ENCODE data around the gene MFAP1.
"Not testable (repeated sequence)": the region's sequence is repeated elsewhere in the genome, so short reads cannot be mapped to it uniquely, and the experiment has no call there.

Gene MFAP1

DNA sequence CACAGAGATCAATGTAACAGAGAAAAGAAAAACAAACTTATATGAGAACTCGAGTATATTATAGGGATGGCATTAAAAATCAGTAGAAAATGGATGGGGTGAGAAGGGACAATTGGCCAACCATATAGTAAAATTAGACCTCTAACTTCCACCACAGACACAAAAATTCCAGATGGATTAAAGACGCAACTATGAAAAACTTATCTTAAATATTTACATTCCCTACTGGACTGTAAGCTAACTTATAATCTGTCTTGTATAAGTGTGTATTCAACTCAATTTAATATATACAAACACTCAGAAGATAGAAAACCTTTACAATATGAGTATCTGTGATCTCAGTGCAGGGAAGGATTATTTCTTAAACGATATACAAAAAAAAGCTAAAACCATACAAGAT, 3.0 kb downstream of the MFAP1 start:
- no peak overlapping the region for H3K4me3 ChIP-seq (IDR thresholded peaks at IDR 0.05; ENCODE audit: insufficient read depth, low read depth, low read length)
- H3K27me3 ChIP-seq (ENCODE audit: insufficient read depth, low read depth), result no peaks in the 10 kb centered on the region
- H2AFZ ChIP-seq (ENCODE audit: low read depth), result no peak overlapping the region
- H3K79me2 ChIP-seq (ENCODE audit: insufficient read depth, low read depth), result peaks cover 75% of the 10 kb centered on the region
- H3K27ac ChIP-seq, result no peak overlapping the region
- no peaks in the 10 kb centered on the region for H4K20me1 ChIP-seq (ENCODE audit: insufficient read depth)
- H3K4me1 ChIP-seq (ENCODE audit: low read depth, poor library complexity, severe bottlenecking), result peaks cover 22% of the 10 kb centered on the region
- H3K36me3 ChIP-seq (ENCODE audit: insufficient read depth), result no peaks in the 10 kb centered on the region
- no peak overlapping the region for H3K4me2 ChIP-seq
- no peak for TF ChIP-seq CTCF (conservative IDR thresholded peaks at IDR 0.05; ENCODE audit: low read depth, low read length)
- H3K9ac ChIP-seq, result no peak overlapping the region

- H3K27ac ChIP-seq; H3K9ac ChIP-seq; H2AFZ ChIP-seq (ENCODE audit: low read depth); H3K4me3 ChIP-seq (IDR thresholded peaks at IDR 0.05; ENCODE audit: insufficient read depth, low read depth, low read length); H3K36me3 ChIP-seq (ENCODE audit: insufficient read depth); H3K27me3 ChIP-seq (ENCODE audit: insufficient read depth, low read depth); H3K4me1 ChIP-seq (ENCODE audit: low read depth, poor library complexity, severe bottlenecking); H4K20me1 ChIP-seq (ENCODE audit: insufficient read depth); H3K4me2 ChIP-seq: not testable (repeated sequence)
- peaks cover 19% of the 10 kb centered on the region for H3K79me2 ChIP-seq (ENCODE audit: insufficient read depth, low read depth)
Measured at GRCh38 chr15:43815064-43815463, 9.4 kb downstream of the MFAP1 start.

DNA sequence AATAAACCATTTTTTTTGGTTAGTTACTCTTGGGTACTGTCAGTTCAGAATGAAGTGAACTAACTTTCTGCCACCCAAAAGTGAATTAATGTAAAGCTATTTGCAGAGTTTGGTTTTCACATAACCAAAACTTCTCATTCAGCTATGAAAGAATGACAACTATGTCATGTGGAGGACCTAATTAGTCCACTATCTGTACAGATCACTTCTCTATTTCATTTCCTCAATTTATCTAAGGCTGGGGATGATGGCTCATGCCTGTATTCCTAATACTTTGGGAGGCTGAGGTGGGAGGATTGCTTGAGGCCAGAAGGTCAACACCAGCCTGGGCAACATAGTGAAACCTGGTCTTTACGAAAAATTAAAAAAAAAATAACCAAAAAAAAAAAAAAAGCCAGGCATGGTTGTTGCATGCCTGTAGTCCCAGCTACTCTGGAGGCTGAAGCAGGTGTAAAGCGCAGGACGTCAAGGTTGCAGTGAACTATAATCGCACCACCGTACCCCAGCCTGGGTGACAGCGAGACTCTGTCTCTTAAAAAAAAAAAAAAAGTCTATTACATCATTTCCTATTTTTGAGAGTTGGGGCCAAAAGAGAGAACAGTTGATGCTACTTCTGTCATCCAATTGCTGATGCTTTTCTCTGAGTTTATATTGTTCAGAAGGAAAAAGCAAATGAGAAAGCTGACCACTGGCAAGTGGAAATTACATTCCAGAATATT, 15.4 kb downstream of the MFAP1 start:
- Histone ChIP-seq H3K4me3 (IDR thresholded peaks at IDR 0.05; ENCODE audit: insufficient read depth, low read depth, low read length) (no peak overlapping the region), H2AFZ (ENCODE audit: low read depth) (no peak overlapping the region), H3K79me2 (ENCODE audit: insufficient read depth, low read depth) (no peaks in the 10 kb centered on the region), H3K4me2 (no peak overlapping the region), H3K4me1 (ENCODE audit: low read depth, poor library complexity, severe bottlenecking) (peaks cover 5% of the 10 kb centered on the region), H4K20me1 (ENCODE audit: insufficient read depth) (no peaks in the 10 kb centered on the region), H3K27ac (no peak overlapping the region), H3K36me3 (ENCODE audit: insufficient read depth) (peaks cover 7% of the 10 kb centered on the region; the same call in 1 of the 2 replicates), H3K9ac (no peak overlapping the region), H3K27me3 (ENCODE audit: insufficient read depth, low read depth) (no peaks in the 10 kb centered on the region)
- TF ChIP-seq CTCF (conservative IDR thresholded peaks at IDR 0.05; ENCODE audit: low read depth, low read length), result no peak

DNA sequence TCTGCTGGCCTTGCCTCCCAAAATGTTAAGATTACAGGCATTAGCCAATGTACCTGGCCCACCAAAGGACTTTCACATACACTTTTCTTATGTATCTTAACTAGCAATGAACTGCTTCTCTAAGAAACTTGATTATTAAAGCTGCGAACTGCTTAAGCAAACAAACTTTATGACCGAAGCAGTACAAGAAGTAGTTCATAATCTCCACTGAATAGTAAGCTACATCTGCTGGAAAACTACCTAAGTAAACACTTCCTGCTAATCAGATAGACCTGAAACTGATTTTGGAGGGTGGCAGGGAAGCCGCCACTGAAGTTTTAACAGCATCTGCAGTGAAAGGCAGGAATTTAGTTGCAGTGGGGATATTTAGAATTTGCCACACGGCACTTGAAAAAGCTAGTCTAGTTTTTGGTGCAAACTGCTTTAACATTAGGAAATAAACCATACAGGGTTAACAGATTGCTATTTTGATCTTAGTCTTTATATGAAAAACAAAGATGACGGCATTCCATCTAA, 16.0 kb downstream of the MFAP1 start:
- Histone ChIP-seq H3K4me1 (ENCODE audit: low read depth, poor library complexity, severe bottlenecking) (peaks cover under 1% of the 10 kb centered on the region), H3K9ac (no peak overlapping the region), H3K4me3 (IDR thresholded peaks at IDR 0.05; ENCODE audit: insufficient read depth, low read depth, low read length) (no peak overlapping the region), H3K27me3 (ENCODE audit: insufficient read depth, low read depth) (no peaks in the 10 kb centered on the region), H3K27ac (no peak overlapping the region), H3K36me3 (ENCODE audit: insufficient read depth) (peaks cover 4% of the 10 kb centered on the region; the same call in 1 of the 2 replicates), H2AFZ (ENCODE audit: low read depth) (no peak overlapping the region), H3K79me2 (ENCODE audit: insufficient read depth, low read depth) (no peaks in the 10 kb centered on the region), H3K4me2 (no peak overlapping the region), H4K20me1 (ENCODE audit: insufficient read depth) (no peaks in the 10 kb centered on the region)
- no peak for TF ChIP-seq CTCF (conservative IDR thresholded peaks at IDR 0.05; ENCODE audit: low read depth, low read length)

DNA sequence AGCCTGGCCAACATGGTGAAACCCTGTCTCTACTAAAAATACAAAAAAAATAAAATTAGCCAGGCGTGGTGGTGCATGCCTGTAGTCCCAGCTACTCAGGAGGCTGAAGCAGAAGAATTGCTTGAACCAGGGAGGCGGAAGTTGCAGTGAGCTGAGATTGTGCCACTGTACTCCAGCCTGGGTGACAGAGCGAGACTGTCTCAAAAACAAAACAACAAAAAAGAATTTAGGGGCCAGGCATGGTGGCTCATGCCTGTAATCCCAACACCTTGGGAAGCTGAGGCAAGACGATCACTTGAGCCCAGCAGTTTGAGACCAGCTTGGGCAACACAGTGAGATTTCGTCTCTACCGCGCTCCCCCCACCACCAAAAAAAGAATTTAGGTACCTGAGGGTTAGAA, 21.8 kb downstream of the MFAP1 start:
- peaks cover 13% of the 10 kb centered on the region; the same call in 1 of the 2 replicates for H3K79me2 ChIP-seq (ENCODE audit: insufficient read depth, low read depth)
- not testable (repeated sequence) for H3K4me1 ChIP-seq (ENCODE audit: low read depth, poor library complexity, severe bottlenecking); H3K4me2 ChIP-seq; H3K27ac ChIP-seq; H4K20me1 ChIP-seq (ENCODE audit: insufficient read depth); H3K36me3 ChIP-seq (ENCODE audit: insufficient read depth); H2AFZ ChIP-seq (ENCODE audit: low read depth); H3K4me3 ChIP-seq (IDR thresholded peaks at IDR 0.05; ENCODE audit: insufficient read depth, low read depth, low read length); H3K27me3 ChIP-seq (ENCODE audit: insufficient read depth, low read depth); H3K9ac ChIP-seq

Data from KMS-11 (cell line).